OCI-LY7 (cell line): ENCODE data around the gene DFFB. TPM values are rescaled to one million over a fixed set of nuclear protein-coding genes. Genes with fewer than 3 reads are reported as not detected.

ENCODE experiments used
- BruUV-seq: library from RNA; stranded (reverse); fragments of 400-500 nt; replicated peaks from 2 replicates; lab custom pipeline; 2021; lab: Mats Ljungman, UMichigan
- CTCF ChIA-PET: fragments of 300-600 bp; sonication (Branson Sonifier 250); formaldehyde crosslinking; loops from one replicate; lab custom pipeline; 2022; ENCODE audit warnings: antibody characterized with exemption; ENCODE audit not compliant: unreplicated experiment; lab: Charles Lee
- POLR2A ChIA-PET: fragments of 300-600 bp; sonication (Branson Sonifier 250); formaldehyde crosslinking; loops from one replicate; lab custom pipeline; 2022; ENCODE audit warnings: antibody characterized with exemption; lab: Charles Lee
- DNase-seq: peaks from one replicate; pipeline ENCODE4 v3.0.0-alpha.2; 2015; ENCODE audit warnings: low spot score
- H2AFZ ChIP-seq: fragments of 200-600 bp; sonication (generic), shearing (Covaris generic); 2 replicates; pipeline ENCODE4 v1.6.1; 2014; ENCODE audit warnings: mild to moderate bottlenecking, antibody characterized with exemption, low read length, moderate library complexity
- H3K27ac ChIP-seq: fragments of 200-600 bp; sonication (generic); 2 replicates; pipeline ENCODE4 v1.5.1; 2014; ENCODE audit warnings: mixed run types, low read depth, mild to moderate bottlenecking, moderate library complexity, low read length, inconsistent platforms; ENCODE audit not compliant: poor library complexity, severe bottlenecking
- H3K36me3 ChIP-seq: fragments of 200-600 bp; sonication (generic); 2 replicates; pipeline ENCODE4 v1.6.1; 2014; ENCODE audit warnings: mild to moderate bottlenecking, antibody characterized with exemption, low read length, moderate library complexity, mixed read lengths; ENCODE audit not compliant: insufficient read depth
- H3K4me1 ChIP-seq: fragments of 200-600 bp; sonication (generic); 2 replicates; pipeline ENCODE4 v1.5.1; 2014; ENCODE audit warnings: mild to moderate bottlenecking, low read length; ENCODE audit not compliant: insufficient read depth, poor library complexity, severe bottlenecking
- H3K4me2 ChIP-seq: fragments of 200-600 bp; sonication (generic); 2 replicates; pipeline ENCODE4 v1.6.1; 2014; ENCODE audit warnings: mild to moderate bottlenecking, low read length
- H3K4me3 ChIP-seq: fragments of 200-600 bp; sonication (generic); 2 replicates; pipeline ENCODE4 v1.5.1; 2014; ENCODE audit warnings: mild to moderate bottlenecking, low read depth, low read length; ENCODE audit not compliant: poor library complexity, severe bottlenecking
- H3K79me2 ChIP-seq: fragments of 200-600 bp; sonication (generic); 2 replicates; pipeline ENCODE4 v1.6.1; 2016; ENCODE audit warnings: low read depth, mild to moderate bottlenecking, low read length, moderate library complexity, mixed read lengths; ENCODE audit not compliant: insufficient read depth
- H3K9me2 ChIP-seq: fragments of 200-600 bp; sonication (generic); 2 replicates; pipeline ENCODE4 v1.6.1; 2016; ENCODE audit warnings: mild to moderate bottlenecking, low read length, mixed read lengths; ENCODE audit not compliant: insufficient read depth
- H3K9me3 ChIP-seq: fragments of 200-600 bp; sonication (generic); 2 replicates; pipeline ENCODE4 v1.6.1; 2014; ENCODE audit warnings: mild to moderate bottlenecking, mixed run types, low read length, mixed read lengths
- H4K20me1 ChIP-seq: fragments of 200-600 bp; sonication (generic); 2 replicates; pipeline ENCODE4 v1.6.1; 2014; ENCODE audit warnings: mild to moderate bottlenecking, antibody characterized with exemption, low read length, moderate library complexity, mixed read lengths; ENCODE audit not compliant: insufficient read depth
- EZH2phosphoT487 ChIP-seq: fragments of 200-600 bp; sonication (generic); IDR thresholded peaks from 2 replicates; pipeline ENCODE4 v1.6.1; 2018; ENCODE audit warnings: low read depth, borderline replicate concordance, mild to moderate bottlenecking, mixed run types, antibody characterized with exemption, low read length, moderate library complexity, mixed read lengths
- intact Hi-C: fragments of 100-400 bp; cut with micrococcal nuclease; formaldehyde crosslinking; loops from one replicate; pipeline ENCODE4 v1.10.0; 2022; ENCODE audit not compliant: unreplicated experiment
- total RNA-seq, 2 experiments: library from RNA; depleted of rRNA in 1 of 2; stranded (reverse); fragments of >200 nt in 1 of 2; shearing (Covaris generic) in 1 of 2; gene quantifications; 2 replicates each; pipeline ENCODE4 v1.2.3, GENCODE V29; 2014 to 2022
- TF ChIP-seq, protein P1 (sequence below): fragments of 200-600 bp; sonication (generic); conservative IDR thresholded peaks from 2 replicates; pipeline ENCODE4 v1.5.1; 2014; ENCODE audit warnings: mild to moderate bottlenecking, antibody characterized with exemption, low read length, moderate library complexity, mixed read lengths

Gene DFFB
- total RNA-seq, 2 experiments from 2014 or later, result 15.2 to 17.9 TPM

DNA sequence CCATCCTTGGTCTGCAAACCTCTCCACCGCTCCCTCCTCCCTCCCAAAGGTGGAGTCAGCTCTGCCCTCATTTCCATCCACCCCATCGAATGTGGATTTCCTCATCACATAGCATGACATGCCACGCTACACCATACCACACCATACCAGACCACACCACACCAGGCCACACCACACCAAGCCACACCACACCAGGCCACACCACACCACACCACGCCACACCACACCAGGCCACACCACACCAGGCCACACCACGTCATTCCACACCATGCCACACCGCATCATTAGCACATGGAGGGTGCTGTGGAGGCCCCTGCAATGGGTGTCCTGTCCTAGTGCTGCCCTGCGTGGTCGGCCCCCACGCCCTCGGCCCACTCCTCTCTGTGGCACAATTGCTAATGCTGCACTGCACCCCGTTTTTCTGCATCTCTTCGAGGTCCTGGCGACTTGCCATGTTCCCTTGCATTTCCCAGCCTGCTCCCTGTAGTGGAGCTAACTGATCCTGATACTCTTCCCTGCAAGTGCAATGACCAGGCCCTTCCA lies 11.3 kb downstream of the DFFB start:
- TF ChIP-seq, protein P1, sequence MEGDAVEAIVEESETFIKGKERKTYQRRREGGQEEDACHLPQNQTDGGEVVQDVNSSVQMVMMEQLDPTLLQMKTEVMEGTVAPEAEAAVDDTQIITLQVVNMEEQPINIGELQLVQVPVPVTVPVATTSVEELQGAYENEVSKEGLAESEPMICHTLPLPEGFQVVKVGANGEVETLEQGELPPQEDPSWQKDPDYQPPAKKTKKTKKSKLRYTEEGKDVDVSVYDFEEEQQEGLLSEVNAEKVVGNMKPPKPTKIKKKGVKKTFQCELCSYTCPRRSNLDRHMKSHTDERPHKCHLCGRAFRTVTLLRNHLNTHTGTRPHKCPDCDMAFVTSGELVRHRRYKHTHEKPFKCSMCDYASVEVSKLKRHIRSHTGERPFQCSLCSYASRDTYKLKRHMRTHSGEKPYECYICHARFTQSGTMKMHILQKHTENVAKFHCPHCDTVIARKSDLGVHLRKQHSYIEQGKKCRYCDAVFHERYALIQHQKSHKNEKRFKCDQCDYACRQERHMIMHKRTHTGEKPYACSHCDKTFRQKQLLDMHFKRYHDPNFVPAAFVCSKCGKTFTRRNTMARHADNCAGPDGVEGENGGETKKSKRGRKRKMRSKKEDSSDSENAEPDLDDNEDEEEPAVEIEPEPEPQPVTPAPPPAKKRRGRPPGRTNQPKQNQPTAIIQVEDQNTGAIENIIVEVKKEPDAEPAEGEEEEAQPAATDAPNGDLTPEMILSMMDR, result no peak
- TF ChIP-seq EZH2phosphoT487, result no peak
- no TSS peak for BruUV-seq
- ChIA-PET POLR2A (no interaction called here), CTCF (no interaction called here)
- intact Hi-C loops, result no loop called here
- H3K27ac ChIP-seq, result no peak overlapping the region
- H3K9me2 ChIP-seq, result no peaks in the 10 kb centered on the region
- no peak overlapping the region for H2AFZ ChIP-seq
- no peak overlapping the region for H3K4me2 ChIP-seq
- no peaks in the 10 kb centered on the region for H3K4me1 ChIP-seq
- no peaks in the 10 kb centered on the region for H3K79me2 ChIP-seq
- peaks cover 57% of the 10 kb centered on the region for H3K36me3 ChIP-seq
- H3K4me3 ChIP-seq, result no peak overlapping the region
- DNase-seq, result no peak
- H4K20me1 ChIP-seq, result no peaks in the 10 kb centered on the region
- no peaks in the 10 kb centered on the region for H3K9me3 ChIP-seq

GRCh38 chr1:3869751-3870301 lies 12.6 kb downstream of the DFFB start:
- H3K4me1 ChIP-seq, result no peaks in the 10 kb centered on the region
- H3K9me3 ChIP-seq, result no peaks in the 10 kb centered on the region
- ChIA-PET POLR2A (no interaction called here), CTCF (no interaction called here)
- no peak overlapping the region for H3K27ac ChIP-seq
- H3K4me3 ChIP-seq, result no peak overlapping the region
- H2AFZ ChIP-seq, result no peak overlapping the region
- no peaks in the 10 kb centered on the region for H4K20me1 ChIP-seq
- peaks cover 67% of the 10 kb centered on the region for H3K36me3 ChIP-seq
- BruUV-seq, result no TSS peak
- H3K79me2 ChIP-seq, result no peaks in the 10 kb centered on the region
- no peak for TF ChIP-seq EZH2phosphoT487
- TF ChIP-seq, protein P1, result no peak
- H3K4me2 ChIP-seq, result no peak overlapping the region
- no peaks in the 10 kb centered on the region for H3K9me2 ChIP-seq
- intact Hi-C loops, result no loop called here
- no peak for DNase-seq

DNA sequence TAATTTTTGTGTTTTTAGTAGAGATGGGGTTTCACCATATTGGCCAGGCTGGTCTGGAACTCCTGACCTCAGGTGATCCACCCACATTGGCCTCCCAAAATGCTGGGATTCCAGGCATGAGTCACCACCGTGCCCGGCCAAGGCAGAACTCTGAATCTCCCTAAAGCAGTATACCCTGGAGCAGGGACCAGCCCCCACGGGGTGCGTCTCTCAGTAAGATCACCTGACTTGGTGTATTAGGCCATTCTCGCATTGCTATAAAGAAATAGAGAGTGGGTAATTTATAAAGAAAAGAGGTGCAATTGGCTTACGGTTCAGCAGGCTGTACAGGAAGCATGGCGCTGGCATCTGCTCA lies 14.2 kb downstream of the DFFB start:
- no TSS peak for BruUV-seq
- POLR2A ChIA-PET, result no interaction called here
- no peaks in the 10 kb centered on the region for H3K4me1 ChIP-seq
- no peak for TF ChIP-seq EZH2phosphoT487
- TF ChIP-seq, protein P1, result no peak
- H3K9me3 ChIP-seq, result no peaks in the 10 kb centered on the region
- no peak overlapping the region for H3K27ac ChIP-seq
- intact Hi-C loops, result no loop called here
- H3K9me2 ChIP-seq, result no peaks in the 10 kb centered on the region
- no peak for DNase-seq
- H3K79me2 ChIP-seq, result no peaks in the 10 kb centered on the region
- no peak overlapping the region for H3K4me2 ChIP-seq
- H3K36me3 ChIP-seq, result peaks cover 73% of the 10 kb centered on the region
- no peaks in the 10 kb centered on the region for H4K20me1 ChIP-seq
- no peak overlapping the region for H2AFZ ChIP-seq
- CTCF ChIA-PET, result no interaction called here
- no peak overlapping the region for H3K4me3 ChIP-seq
